NK-92 treated with Interleukin-12 subunit alpha and Interleukin-12 subunit beta, amount 100 ng/mL, for 24 hours (cell line): Measurements from ENCODE around the gene SLC17A7.
A peak's percentile ranks its signal among the peaks of the same experiment; 100 is the strongest.
"Not testable (repeated sequence)": the region's sequence is repeated elsewhere in the genome, so short reads cannot be mapped to it uniquely, and the experiment has no call there.

Source experiments
- DNase-seq: peaks from one replicate; lab custom pipeline; 2025; lab: John Stamatoyannopoulos, UW

SLC17A7 gene

DNA sequence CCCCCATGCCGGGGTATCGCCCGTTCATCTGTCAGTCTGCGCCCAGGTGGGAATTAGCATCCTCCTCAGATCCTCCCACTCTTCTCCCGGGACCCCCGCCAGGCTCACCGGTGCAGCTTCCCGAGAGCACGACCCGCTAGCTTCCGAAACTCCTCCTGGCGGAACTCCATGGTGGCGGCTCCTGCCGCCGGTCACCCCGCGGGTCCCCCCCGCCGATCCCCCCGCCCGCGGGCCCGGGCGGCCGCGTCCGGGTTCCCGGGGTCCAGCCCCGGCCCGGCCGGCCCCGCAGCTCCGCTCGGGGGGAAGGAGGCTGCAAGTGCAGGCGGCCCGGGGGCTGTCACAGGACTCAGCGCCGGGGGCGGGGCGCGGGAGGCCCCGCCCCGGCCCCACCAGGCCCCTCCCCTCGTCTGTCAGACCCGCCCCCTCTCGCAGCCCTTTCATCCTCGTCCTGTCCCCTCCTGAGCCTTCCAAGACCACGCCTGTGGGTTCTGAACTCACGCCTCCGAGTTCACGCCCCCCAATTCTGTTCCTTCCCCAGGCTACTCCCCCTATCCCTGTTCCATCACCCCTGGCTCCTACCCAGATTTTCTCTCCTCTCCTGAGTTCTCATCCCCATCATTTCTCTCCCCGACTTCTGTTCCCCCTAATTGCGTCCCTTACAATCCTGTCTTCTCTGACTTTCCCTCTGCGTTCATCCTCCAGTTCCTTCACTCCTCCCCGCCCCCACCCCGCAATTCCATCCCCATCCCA is at the start of gene SLC17A7:
SLC17A7 (minus strand) TSS at position 318 of the 750 bp plus-strand sequence; CDS start at position 170, 148 bp downstream.
- DNase-seq = no peak

DNA sequence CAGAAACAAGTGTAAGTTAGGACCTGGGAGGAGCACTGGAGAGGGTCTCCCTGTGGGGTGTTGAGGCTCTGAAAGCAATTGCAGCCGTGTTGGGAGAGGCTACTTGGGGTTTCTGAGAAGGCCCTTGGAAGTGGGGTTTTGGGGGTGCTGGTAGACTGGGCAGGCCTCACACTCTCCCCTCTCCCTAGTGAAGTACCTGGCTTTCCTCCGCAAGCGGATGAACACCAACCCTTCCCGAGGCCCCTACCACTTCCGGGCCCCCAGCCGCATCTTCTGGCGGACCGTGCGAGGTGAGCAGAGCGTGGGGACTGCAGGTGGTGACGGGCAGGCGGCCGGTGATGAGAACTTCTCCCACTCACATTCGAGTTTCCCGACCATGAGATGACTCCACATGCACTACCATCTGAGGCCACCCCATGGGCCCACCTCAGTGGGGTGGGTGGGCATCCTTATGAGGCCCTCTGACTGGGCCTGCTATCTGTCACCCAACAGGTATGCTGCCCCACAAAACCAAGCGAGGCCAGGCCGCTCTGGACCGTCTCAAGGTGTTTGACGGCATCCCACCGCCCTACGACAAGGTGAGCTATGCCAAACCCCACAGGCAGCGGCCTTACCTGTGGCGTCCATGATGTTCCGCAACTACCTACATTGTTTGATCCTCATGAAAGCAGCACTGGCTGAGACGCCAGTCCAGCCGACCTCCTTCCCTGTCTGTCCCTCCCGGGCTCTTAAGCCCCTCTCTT is 49.1 kb upstream of the SLC17A7 start:
- DNase-seq = no peak

- no peak for DNase-seq
Observed at GRCh38 chr19:49489601-49490167, 48.4 kb upstream of the SLC17A7 start.

DNA sequence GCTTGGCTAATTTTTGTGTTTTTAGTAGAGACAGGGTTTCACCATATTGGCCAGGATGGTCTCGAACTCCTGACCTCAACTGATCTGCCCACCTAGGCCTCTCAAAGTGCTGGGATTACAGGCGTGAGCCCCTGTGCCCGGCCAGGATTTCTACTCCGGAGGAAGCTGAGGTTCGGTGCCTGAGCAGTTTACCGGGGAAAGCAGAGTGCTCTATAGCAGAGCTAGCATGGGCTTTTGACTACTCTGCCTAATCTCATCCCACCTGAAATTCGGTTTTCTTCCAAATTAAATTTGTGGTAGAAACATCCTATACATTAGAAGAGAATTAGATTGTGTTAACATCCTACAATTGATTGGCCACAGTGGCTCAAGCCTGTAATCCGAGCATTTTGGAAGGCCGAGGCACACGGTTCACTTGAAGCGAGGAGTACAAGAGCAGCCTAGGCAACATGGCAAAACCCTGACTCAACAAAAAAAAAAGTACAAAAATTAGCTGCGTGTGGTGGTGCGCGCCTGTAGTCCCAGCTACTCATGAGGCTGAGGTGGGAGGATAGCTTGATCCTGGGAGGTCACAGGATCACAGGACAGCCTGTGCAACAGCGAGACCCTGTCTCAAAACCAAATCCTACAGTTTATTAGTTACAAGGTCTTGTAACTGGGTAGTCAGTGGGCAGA is 47.7 kb upstream of the SLC17A7 start:
- DNase-seq = no peak

- no peak for DNase-seq
Observed at GRCh38 chr19:49488046-49488862, 46.9 kb upstream of the SLC17A7 start.

DNA sequence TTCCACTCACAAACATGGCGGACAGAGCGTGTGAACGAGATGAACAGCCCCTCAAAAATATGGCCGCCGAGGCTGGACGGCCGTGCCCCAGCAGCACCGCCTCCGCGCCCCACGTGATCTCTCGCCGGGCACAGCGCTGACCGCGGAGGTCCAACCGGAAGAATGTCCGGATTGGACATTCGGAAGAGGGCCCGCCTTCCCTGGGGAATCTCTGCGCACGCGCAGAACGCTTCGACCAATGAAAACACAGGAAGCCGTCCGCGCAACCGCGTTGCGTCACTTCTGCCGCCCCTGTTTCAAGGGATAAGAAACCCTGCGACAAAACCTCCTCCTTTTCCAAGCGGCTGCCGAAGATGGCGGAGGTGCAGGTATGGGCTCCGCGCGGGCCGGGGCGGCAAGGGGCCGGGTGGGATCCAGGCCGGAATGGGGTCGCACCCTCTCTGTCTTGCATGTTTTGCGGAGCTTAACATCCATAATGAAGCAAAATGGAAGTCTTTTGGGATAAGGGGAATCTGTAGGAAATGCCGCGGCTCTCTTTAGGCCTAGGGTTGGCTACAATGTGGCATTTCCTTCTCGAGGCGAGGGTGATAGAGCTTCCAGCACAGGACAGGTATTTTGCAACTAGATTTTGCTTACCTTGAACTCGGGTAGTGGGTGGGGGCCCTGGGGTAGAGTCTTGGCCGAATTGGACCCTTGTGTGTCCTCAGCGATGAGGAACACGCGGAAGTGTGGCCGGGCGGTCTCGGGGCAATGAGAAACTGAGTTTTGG is 46.1 kb upstream of the SLC17A7 start, which contains the start of gene RPL13A:
RPL13A (plus strand) TSS at position 332 of the 769 bp plus-strand sequence; CDS start at position 354, 22 bp downstream.
- DNase-seq = peak; percentile 99

DNA sequence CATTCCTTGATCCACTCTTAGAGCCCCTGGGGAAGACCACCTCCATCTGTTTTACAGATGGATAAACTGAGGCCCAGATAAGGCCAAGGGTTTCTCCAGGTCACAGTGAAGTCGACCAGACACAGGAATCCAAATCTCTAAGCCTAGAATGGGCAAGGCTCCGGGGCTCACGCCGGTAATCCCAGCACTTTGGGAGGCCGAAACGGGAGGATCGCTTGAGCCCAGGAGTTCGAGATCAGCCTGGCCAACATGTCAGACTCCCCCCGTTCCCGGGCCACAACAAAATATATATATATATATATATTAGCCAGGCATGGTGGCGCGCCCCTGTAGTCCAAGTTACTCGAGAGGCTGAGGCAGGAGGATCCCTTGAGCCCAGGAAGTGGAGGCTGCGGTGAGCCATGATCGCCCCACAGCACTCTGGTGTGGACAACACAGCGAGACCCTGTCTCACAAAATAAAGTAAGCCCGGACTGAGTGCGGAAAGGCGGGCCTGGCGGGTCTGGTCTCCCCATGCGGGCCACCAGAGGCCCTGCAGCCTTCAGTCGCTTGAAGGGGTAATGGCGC is 45.5 kb upstream of the SLC17A7 start:
- DNase-seq = no peak

- no peak for DNase-seq
Observed at GRCh38 chr19:49486232-49486631, 44.9 kb upstream of the SLC17A7 start.

- no peak for DNase-seq
Observed at GRCh38 chr19:49481020-49481683, 39.8 kb upstream of the SLC17A7 start.

DNA sequence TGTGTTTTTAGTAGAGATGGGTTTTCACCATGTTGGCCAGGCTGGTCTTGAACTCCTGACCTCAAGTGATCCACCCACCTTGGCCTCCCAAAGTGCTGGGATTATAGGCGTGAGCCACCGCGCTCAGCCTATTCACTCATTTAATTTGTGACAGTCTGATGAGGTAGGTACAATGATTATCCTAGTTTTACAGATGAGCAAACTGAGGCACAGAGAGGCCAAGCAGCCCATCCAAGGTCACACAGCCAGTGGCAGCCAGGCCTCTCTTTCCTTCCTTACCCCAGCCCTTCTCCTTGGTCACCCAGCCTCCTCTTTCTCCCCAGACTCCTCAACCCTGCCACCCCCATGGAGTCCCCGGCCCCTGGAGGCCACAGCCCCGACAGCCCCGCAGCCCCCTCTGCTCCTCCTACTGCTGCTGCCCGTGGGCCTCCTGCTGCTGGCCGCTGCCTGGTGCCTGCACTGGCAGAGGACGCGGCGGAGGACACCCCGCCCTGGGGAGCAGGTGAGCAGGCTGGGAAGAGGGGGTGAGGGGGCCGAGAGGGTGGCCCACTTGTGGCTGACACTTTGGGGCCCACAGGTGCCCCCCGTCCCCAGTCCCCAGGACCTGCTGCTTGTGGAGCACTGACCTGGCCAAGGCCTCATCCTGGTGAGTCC is 38.8 kb upstream of the SLC17A7 start:
- no peak for DNase-seq

DNA sequence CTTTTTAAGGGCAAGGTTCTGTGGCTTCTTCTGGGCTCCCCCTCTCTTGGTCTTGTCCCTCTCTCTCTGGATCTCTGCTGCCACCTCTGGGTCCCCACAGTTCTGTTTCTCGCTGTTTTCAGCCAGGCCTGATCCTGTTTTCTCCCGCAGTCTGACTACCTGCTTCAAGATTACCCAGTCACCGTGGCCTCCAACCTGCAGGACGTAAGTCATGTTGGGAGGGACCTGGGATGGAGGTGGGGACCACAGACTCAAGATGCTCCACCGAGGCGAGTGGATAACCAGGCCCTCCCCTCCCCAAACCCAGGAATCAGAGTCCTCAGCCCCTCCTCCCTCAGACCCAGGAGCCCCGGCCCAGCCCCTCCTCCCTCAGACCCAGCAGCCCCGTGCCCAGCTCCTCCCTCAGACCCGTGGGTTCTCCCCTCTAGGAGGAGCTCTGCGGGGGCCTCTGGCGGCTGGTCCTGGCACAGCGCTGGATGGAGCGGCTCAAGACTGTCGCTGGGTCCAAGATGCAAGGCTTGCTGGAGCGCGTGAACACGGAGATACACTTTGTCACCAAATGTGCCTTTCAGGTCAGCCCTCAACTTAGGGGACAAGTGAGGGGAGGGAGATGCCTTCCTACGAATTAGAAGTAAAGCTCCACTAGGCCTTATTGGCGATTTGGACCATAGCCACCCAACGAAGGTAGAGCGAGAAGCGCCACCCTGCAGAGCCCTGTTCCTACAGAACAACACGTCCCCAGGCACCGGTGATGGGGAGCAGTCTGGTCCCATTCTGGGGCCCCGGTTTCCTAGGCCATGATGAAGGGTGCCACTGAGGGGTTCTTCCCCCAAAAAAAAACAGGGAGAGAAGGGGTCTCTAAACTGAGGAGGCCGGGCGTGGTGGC is 34.9 kb upstream of the SLC17A7 start:
- DNase-seq = peak; percentile 35

GRCh38 chr19:49475191-49475917 is 34.0 kb upstream of the SLC17A7 start:
- no peak for DNase-seq

DNA sequence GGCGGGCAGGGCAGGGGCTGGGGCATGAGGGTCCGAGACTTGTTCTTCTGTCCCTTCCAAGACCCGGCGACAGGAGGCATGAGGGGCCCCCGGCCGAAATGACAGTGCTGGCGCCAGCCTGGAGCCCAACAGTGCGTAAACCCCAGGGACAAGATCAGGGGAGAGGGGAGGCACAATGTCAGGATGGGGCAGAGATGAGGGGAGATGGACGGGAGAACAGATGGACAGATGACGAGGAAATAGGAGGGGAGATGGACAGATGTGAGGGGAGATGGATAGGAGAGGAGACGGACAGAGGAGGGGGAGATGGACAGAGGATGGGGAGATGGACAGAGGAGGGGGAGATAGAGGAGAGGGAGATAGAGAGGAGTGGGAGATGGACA is 33.2 kb upstream of the SLC17A7 start:
- no peak for DNase-seq

DNA sequence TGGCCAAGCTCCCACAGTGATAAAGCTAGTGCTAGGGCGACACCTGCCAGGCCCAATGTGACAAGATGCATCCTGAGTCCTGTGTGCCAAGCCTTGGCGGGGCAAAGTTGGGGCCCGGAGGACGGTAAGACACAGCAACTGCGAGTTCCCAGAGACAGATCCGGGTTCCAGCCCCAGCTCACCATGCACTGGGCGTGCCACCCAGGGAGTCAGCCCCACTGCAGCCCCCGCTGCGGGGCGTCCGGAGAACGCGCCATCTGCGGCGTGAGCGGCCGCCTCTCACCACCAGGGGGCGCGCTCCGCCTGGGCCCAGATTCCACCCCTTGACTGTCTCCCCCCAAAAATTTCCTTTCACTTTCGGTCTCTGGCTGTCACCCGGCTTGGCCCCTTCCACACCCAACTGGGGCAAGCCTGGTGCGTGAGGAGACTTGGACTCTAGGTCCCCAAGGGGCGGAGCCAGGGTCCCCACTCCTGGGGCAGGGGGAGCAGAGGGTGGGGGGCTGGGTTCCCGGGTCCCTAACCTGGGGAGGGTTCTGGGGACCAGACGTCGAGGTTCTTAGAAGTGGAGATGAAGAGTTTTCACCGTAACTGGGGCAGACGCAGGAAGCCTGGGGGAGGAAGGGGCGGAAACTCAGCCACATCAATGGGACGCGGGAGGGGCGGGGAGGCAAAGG is 32.7 kb upstream of the SLC17A7 start, which contains the start of gene FLT3LG:
FLT3LG (plus strand) TSS at position 348 of the 674 bp plus-strand sequence. CDS start 425 bp downstream, outside the sequence.
- DNase-seq = peak; percentile 82

DNA sequence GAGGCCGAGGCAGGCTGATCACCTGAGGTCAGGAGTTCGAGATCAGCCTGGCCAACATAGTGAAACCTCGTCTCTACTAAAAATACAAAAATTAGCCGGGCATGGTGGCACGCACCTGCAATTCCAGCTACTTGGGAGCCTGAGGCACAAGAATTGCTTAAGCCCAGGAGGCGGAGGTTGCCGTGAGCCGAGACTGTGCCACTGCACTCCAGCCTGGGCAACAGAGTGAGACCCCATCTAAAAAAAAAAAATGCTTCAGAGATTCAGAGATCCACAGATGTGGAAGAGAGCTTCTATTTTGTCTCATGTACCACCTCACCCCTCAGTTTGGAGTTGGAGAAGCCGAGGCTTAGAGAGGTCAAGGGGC is 32.2 kb upstream of the SLC17A7 start:
- DNase-seq = not testable (repeated sequence)

GRCh38 chr19:49472936-49473335 is 31.6 kb upstream of the SLC17A7 start:
- DNase-seq = no peak

- no peak for DNase-seq
Observed at GRCh38 chr19:49470615-49470978, 29.3 kb upstream of the SLC17A7 start.
